HepG2 (cell line): Measurements from ENCODE around the gene JPT1. TPM values are rescaled to one million over a fixed set of nuclear protein-coding genes. Genes with fewer than 3 reads are reported as not detected.
A peak's percentile ranks its signal among the peaks of the same experiment; 100 is the strongest.

Experiments
- HOXA9 ChIP-seq: sonication (generic); formaldehyde crosslinking; IDR thresholded peaks from 2 replicates; pipeline ENCODE4 v1.8.1; 2022; ENCODE audit warnings: missing genetic modification reagents, mild to moderate bottlenecking, moderate library complexity, borderline replicate concordance
- KDM4B ChIP-seq: sonication (generic); formaldehyde crosslinking; IDR thresholded peaks from 2 replicates; pipeline ENCODE4 v1.4.0; 2020; ENCODE audit warnings: missing genetic modification reagents
- LCORL ChIP-seq, 2 experiments: fragments of 450-650 bp in 1 of 2; sonication (generic) in 1 of 2; formaldehyde crosslinking in 1 of 2; IDR thresholded peaks; 2 replicates each; pipeline versions ENCODE4 v1.5.0 to v1.6.1; 2017 to 2020; ENCODE audit warnings: antibody characterized with exemption in 1 of 2, missing genetic modification reagents in 1 of 2
- MNT ChIP-seq: fragments of 450-650 bp; IDR thresholded peaks from 2 replicates; pipeline ENCODE4 v1.6.1; 2016
- MXD1 ChIP-seq: sonication (generic); formaldehyde crosslinking; IDR thresholded peaks from 2 replicates; pipeline ENCODE4 v1.4.0; 2020; ENCODE audit warnings: mild to moderate bottlenecking, missing genetic modification reagents
- TAF1 ChIP-seq: sonication (generic); formaldehyde crosslinking; IDR thresholded peaks from 2 replicates; pipeline ENCODE4 v1.4.0; 2020; ENCODE audit warnings: missing genetic modification reagents
- TCF12 ChIP-seq, 2 experiments: fragments of 450-650 bp in 1 of 2; sonication (generic) in 1 of 2; formaldehyde crosslinking in 1 of 2; IDR thresholded peaks; 2 replicates each; pipeline versions ENCODE4 v1.6.1 to v1.8.0; 2017 to 2022; ENCODE audit warnings: antibody characterized with exemption in 1 of 2, mild to moderate bottlenecking in 1 of 2, missing genetic modification reagents in 1 of 2, moderate library complexity in 1 of 2
- YY1 ChIP-seq: IDR thresholded peaks from 2 replicates; pipeline ENCODE4 v1.6.1; 2011; ENCODE audit warnings: low read length, low read depth, moderate library complexity, mild to moderate bottlenecking; ENCODE audit not compliant: insufficient read depth, insufficient replicate concordance
- ZBTB26 ChIP-seq: IDR thresholded peaks from 2 replicates; pipeline ENCODE4 v1.6.1; 2016; ENCODE audit warnings: missing compliant biosample characterization, missing genetic modification reagents, borderline replicate concordance
- ZBTB4 ChIP-seq: sonication (generic); formaldehyde crosslinking; IDR thresholded peaks from 2 replicates; pipeline ENCODE4 v1.4.0; 2020; ENCODE audit warnings: missing genetic modification reagents, mild to moderate bottlenecking, borderline replicate concordance
- ZNF138 ChIP-seq: sonication (generic); formaldehyde crosslinking; IDR thresholded peaks from 2 replicates; pipeline ENCODE4 v1.5.0; 2020; ENCODE audit warnings: mild to moderate bottlenecking, low read depth, missing genetic modification reagents
- ZNF264 ChIP-seq: sonication (generic); formaldehyde crosslinking; IDR thresholded peaks from 2 replicates; pipeline ENCODE4 v1.4.0; 2020; ENCODE audit warnings: missing genetic modification reagents
- ZNF335 ChIP-seq: sonication (generic); formaldehyde crosslinking; IDR thresholded peaks from 2 replicates; pipeline ENCODE4 v1.4.0; 2020; ENCODE audit warnings: missing genetic modification reagents
- ZNF646 ChIP-seq: sonication (generic); formaldehyde crosslinking; IDR thresholded peaks from 2 replicates; pipeline ENCODE4 v1.9.0; 2021; ENCODE audit warnings: mild to moderate bottlenecking, missing genetic modification reagents
- polyA plus RNA-seq, 8 experiments: library from polyadenylated mRNA; depleted of rRNA in 3 of 8; stranded (reverse) in 7 of 8; unstranded in 1 of 8; fragments of >200 nt; fragmentation: Illumina TruSeq in 4 of 8; extraction: Trizol in 4 of 8; gene quantifications; 2 replicates each; pipeline versions ENCODE4 v1.2.1 to v1.2.3, GENCODE V29; 2011 to 2016; ENCODE audit warnings: low read depth in 4 of 8, missing spikeins in 1 of 8, mixed read lengths in 1 of 8; ENCODE audit not compliant: insufficient read depth in 1 of 8
- total RNA-seq, 5 experiments: library from RNA; depleted of rRNA; stranded (reverse); fragments of >200 nt; fragmentation: Illumina TruSeq; extraction: Trizol; gene quantifications; 2 replicates each; pipeline ENCODE4 v1.2.3, GENCODE V29; 2016; ENCODE audit warnings: low read depth in 1 of 5

Gene JPT1
- total and polyA plus RNA-seq, 2 of the 13 experiments (the other 11 are each of a cell fraction or from before 2014, with no cell fraction given) = 43.3 to 256 TPM

GRCh38 chr17:75091855-75092327 lies 62.4 kb downstream of the JPT1 start (continued):
- no peak for TF ChIP-seq ZBTB4 (CRISPR knock-in tag)
- no peak for TF ChIP-seq YY1
- TF ChIP-seq KDM4B = no peak
- no peak for TF ChIP-seq ZNF335 (CRISPR knock-in tag)
- no peak for TF ChIP-seq MXD1 (CRISPR knock-in tag)
- no peak for TF ChIP-seq ZNF264
- peak; percentile 42; the same call in 1 of the 2 replicates for TF ChIP-seq MNT
- TF ChIP-seq TCF12 (IDR thresholded peaks at IDR 0.05) = no peak
- TF ChIP-seq TCF12 (CRISPR knock-in tag; IDR thresholded peaks at IDR 0.05) = no peak
- no peak for TF ChIP-seq ZNF138 (CRISPR knock-in tag)
- peak; percentile 98 for TF ChIP-seq ZNF646
- TF ChIP-seq LCORL (IDR thresholded peaks at IDR 0.05) = peak; percentile 47; the same call in 1 of the 2 replicates
- TF ChIP-seq LCORL (CRISPR knock-in tag; IDR thresholded peaks at IDR 0.05) = no peak
- TF ChIP-seq TAF1 (CRISPR knock-in tag) = no peak
- TF ChIP-seq ZBTB26 = no peak
- peak; percentile 20; the same call in 1 of the 2 replicates for TF ChIP-seq HOXA9
